HEK293 (cell line): ENCODE data around the gene MIA2.

ENCODE experiments used
- CTCF ChIA-PET: fragments of 350-600 bp; formaldehyde crosslinking; extraction: SDS; loops from one replicate; lab custom pipeline; 2021; ENCODE audit warnings: antibody characterized with exemption; lab: Yijun Ruan, JAX
- POLR2A ChIA-PET: fragments of 300-600 bp; formaldehyde crosslinking; extraction: SDS; loops from one replicate; lab custom pipeline; 2020; ENCODE audit warnings: antibody characterized with exemption, inconsistent platforms; lab: Yijun Ruan, JAX
- H3K27ac ChIP-seq: fragments of 200-500 bp; sonication (Bioruptor generic); 2 replicates; pipeline ENCODE4 v1.5.1; 2014; ENCODE audit warnings: low read depth, low read length, control low read depth, inconsistent platforms; ENCODE audit errors: extremely low read depth
- H3K36me3 ChIP-seq, 2 experiments: fragments of 200-500 bp in 1 of 2; sonication (Bioruptor generic) in 1 of 2; 1 replicate in 1 of 2; 2 replicates in 1 of 2; pipeline ENCODE4 v1.5.1; 2014 to 2017; ENCODE audit warnings: inconsistent platforms in 2 of 2, low read length in 2 of 2; ENCODE audit not compliant: control insufficient read depth in 2 of 2, insufficient read depth in 1 of 2
- H3K4me1 ChIP-seq: fragments of 200-500 bp; sonication (Bioruptor generic); 2 replicates; pipeline ENCODE4 v1.5.1; 2014; ENCODE audit warnings: mild to moderate bottlenecking, low read length, inconsistent platforms; ENCODE audit not compliant: control insufficient read depth, insufficient read depth
- H3K4me3 ChIP-seq: 2 replicates; pipeline ENCODE4 v1.5.1; 2011; ENCODE audit warnings: low read depth, mild to moderate bottlenecking, control low read depth, low read length, moderate library complexity
- H3K9me3 ChIP-seq: fragments of 200-500 bp; sonication (Bioruptor generic); 2 replicates; pipeline ENCODE4 v1.5.1; 2014; ENCODE audit warnings: low read depth, low read length, inconsistent platforms; ENCODE audit not compliant: control insufficient read depth, insufficient read depth
- BCL11B ChIP-seq: fragments of 450-650 bp; formaldehyde crosslinking; IDR thresholded peaks from 2 replicates; pipeline ENCODE4 v1.5.1; 2016; ENCODE audit warnings: low read depth, missing biosample characterization, missing genetic modification characterization
- KLF10 ChIP-seq: fragments of 450-650 bp; IDR thresholded peaks from 2 replicates; pipeline ENCODE4 v1.5.1; 2018; ENCODE audit warnings: missing biosample characterization, mild to moderate bottlenecking, missing genetic modification characterization
- KLF9 ChIP-seq: fragments of 450-650 bp; formaldehyde crosslinking; IDR thresholded peaks from 2 replicates; pipeline ENCODE4 v1.5.1; 2016; ENCODE audit warnings: missing biosample characterization, missing genetic modification characterization, low read depth
- PBX3 ChIP-seq: sonication (generic); formaldehyde crosslinking; IDR thresholded peaks from 2 replicates; pipeline ENCODE4 v1.8.1; 2022; ENCODE audit warnings: mild to moderate bottlenecking, moderate library complexity, missing genetic modification reagents
- PRDM4 ChIP-seq: fragments of 450-650 bp; formaldehyde crosslinking; IDR thresholded peaks from 2 replicates; pipeline ENCODE4 v1.5.1; 2017; ENCODE audit warnings: missing biosample characterization, missing genetic modification characterization
- REPIN1 ChIP-seq: fragments of 450-650 bp; formaldehyde crosslinking; IDR thresholded peaks from 2 replicates; pipeline ENCODE4 v1.5.1; 2017; ENCODE audit warnings: missing biosample characterization, missing genetic modification characterization, low read depth
- SCRT1 ChIP-seq: fragments of 450-650 bp; formaldehyde crosslinking; IDR thresholded peaks from 2 replicates; pipeline ENCODE4 v1.5.1; 2016; ENCODE audit warnings: missing biosample characterization, missing genetic modification characterization, borderline replicate concordance
- ZBTB21 ChIP-seq: fragments of 450-650 bp; formaldehyde crosslinking; IDR thresholded peaks from 2 replicates; pipeline ENCODE4 v1.5.1; 2017; ENCODE audit warnings: missing biosample characterization, missing genetic modification characterization
- ZNF112 ChIP-seq: fragments of 450-650 bp; formaldehyde crosslinking; IDR thresholded peaks from 2 replicates; pipeline ENCODE4 v1.5.0; 2017; ENCODE audit warnings: missing biosample characterization, missing genetic modification characterization
- ZNF174 ChIP-seq: fragments of 450-650 bp; formaldehyde crosslinking; IDR thresholded peaks from 2 replicates; pipeline ENCODE4 v1.5.0; 2017; ENCODE audit warnings: missing biosample characterization, mild to moderate bottlenecking, missing genetic modification characterization
- ZNF18 ChIP-seq: fragments of 450-650 bp; formaldehyde crosslinking; IDR thresholded peaks from 2 replicates; pipeline ENCODE4 v1.5.1; 2016; ENCODE audit warnings: missing biosample characterization, missing genetic modification characterization
- ZNF274 ChIP-seq, 2 experiments: fragments of 200-500 bp in 1 of 2; fragments of 450-650 bp in 1 of 2; sonication (Bioruptor generic) in 1 of 2; formaldehyde crosslinking in 1 of 2; IDR thresholded peaks; 2 replicates each; pipeline versions ENCODE4 v1.5.1 to v1.6.1; 2014 to 2016; ENCODE audit warnings: borderline replicate concordance in 1 of 2, inconsistent platforms in 1 of 2, low read length in 1 of 2, missing biosample characterization in 1 of 2, missing genetic modification characterization in 1 of 2
- ZNF513 ChIP-seq: fragments of 450-650 bp; IDR thresholded peaks from 2 replicates; pipeline ENCODE4 v1.5.1; 2018; ENCODE audit warnings: missing biosample characterization, missing genetic modification characterization
- ZNF610 ChIP-seq: fragments of 450-650 bp; formaldehyde crosslinking; IDR thresholded peaks from 2 replicates; pipeline ENCODE4 v1.5.1; 2016; ENCODE audit warnings: missing biosample characterization, missing genetic modification characterization, borderline replicate concordance
- ZNF785 ChIP-seq: fragments of 450-650 bp; formaldehyde crosslinking; IDR thresholded peaks from 2 replicates; pipeline ENCODE4 v1.5.1; 2016; ENCODE audit warnings: missing biosample characterization, missing genetic modification characterization
- ZNF792 ChIP-seq: fragments of 450-650 bp; formaldehyde crosslinking; IDR thresholded peaks from 2 replicates; pipeline ENCODE4 v1.5.1; 2016; ENCODE audit warnings: missing biosample characterization, missing genetic modification characterization
- TF ChIP-seq, protein P1 (sequence below): fragments of 450-650 bp; formaldehyde crosslinking; IDR thresholded peaks from 2 replicates; pipeline ENCODE4 v1.5.1; 2016; ENCODE audit warnings: missing biosample characterization, missing genetic modification characterization
- TF ChIP-seq, protein P2 (sequence below): fragments of 450-650 bp; formaldehyde crosslinking; IDR thresholded peaks from 2 replicates; pipeline ENCODE4 v1.5.1; 2016; ENCODE audit warnings: missing biosample characterization, missing genetic modification characterization

MIA2 gene

GRCh38 chr14:39395555-39396254, 162.0 kb downstream of the MIA2 start:
- Histone ChIP-seq H3K4me1 (no peaks in the 10 kb centered on the region), H3K36me3 (peaks cover 15 to 16% of the 10 kb centered on the region in 2 experiments), H3K27ac (no peak overlapping the region), H3K9me3 (no peaks in the 10 kb centered on the region), H3K4me3 (no peak overlapping the region)
- POLR2A ChIA-PET: no interaction called here
- TF ChIP-seq ZNF610 (tag by site-specific recombination) (no peak), PRDM4 (tag by site-specific recombination) (no peak), ZBTB21 (tag by site-specific recombination) (no peak), KLF9 (tag by site-specific recombination) (no peak), KLF10 (tag by site-specific recombination) (no peak), ZNF112 (tag by site-specific recombination) (no peak), ZNF274 (IDR thresholded peaks at IDR 0.05; ENCODE audit: low read length) (no peak), ZNF274 (tag by site-specific recombination; IDR thresholded peaks at IDR 0.05; ENCODE audit: borderline replicate concordance) (no peak), ZNF513 (tag by site-specific recombination) (no peak), PBX3 (CRISPR knock-in tag) (no peak), ZNF174 (no peak), BCL11B (tag by site-specific recombination) (no peak), REPIN1 (tag by site-specific recombination) (no peak), SCRT1 (tag by site-specific recombination) (no peak), ZNF18 (tag by site-specific recombination) (no peak), ZNF792 (no peak), ZNF785 (tag by site-specific recombination) (no peak)
- TF ChIP-seq, protein P1, sequence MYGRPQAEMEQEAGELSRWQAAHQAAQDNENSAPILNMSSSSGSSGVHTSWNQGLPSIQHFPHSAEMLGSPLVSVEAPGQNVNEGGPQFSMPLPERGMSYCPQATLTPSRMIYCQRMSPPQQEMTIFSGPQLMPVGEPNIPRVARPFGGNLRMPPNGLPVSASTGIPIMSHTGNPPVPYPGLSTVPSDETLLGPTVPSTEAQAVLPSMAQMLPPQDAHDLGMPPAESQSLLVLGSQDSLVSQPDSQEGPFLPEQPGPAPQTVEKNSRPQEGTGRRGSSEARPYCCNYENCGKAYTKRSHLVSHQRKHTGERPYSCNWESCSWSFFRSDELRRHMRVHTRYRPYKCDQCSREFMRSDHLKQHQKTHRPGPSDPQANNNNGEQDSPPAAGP (tag by site-specific recombination): no peak
- TF ChIP-seq, protein P2, sequence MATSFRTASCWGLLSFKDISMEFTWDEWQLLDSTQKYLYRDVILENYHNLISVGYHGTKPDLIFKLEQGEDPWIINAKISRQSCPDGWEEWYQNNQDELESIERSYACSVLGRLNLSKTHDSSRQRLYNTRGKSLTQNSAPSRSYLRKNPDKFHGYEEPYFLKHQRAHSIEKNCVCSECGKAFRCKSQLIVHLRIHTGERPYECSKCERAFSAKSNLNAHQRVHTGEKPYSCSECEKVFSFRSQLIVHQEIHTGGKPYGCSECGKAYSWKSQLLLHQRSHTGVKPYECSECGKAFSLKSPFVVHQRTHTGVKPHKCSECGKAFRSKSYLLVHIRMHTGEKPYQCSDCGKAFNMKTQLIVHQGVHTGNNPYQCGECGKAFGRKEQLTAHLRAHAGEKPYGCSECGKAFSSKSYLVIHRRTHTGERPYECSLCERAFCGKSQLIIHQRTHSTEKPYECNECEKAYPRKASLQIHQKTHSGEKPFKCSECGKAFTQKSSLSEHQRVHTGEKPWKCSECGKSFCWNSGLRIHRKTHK: no peak
- CTCF ChIA-PET: interaction anchor here (0.6 kb wide), 1 partner anchor 18 kb away, joined by 4 read pairs; no protein-coding TSS in a partner anchor
